GM12874 (cell line): ENCODE results near the gene TMEM53.

Experiments
- TF ChIP-seq, protein P1 (sequence below): IDR thresholded peaks from 2 replicates; pipeline ENCODE4 v1.5.1; 2011; ENCODE audit warnings: low read depth, mild to moderate bottlenecking, control low read depth, low read length, moderate library complexity; ENCODE audit not compliant: insufficient read depth

The TMEM53 gene

GRCh38 chr1:44624268-44624901 lies 49.9 kb downstream of the TMEM53 start:
- TF ChIP-seq, protein P1, sequence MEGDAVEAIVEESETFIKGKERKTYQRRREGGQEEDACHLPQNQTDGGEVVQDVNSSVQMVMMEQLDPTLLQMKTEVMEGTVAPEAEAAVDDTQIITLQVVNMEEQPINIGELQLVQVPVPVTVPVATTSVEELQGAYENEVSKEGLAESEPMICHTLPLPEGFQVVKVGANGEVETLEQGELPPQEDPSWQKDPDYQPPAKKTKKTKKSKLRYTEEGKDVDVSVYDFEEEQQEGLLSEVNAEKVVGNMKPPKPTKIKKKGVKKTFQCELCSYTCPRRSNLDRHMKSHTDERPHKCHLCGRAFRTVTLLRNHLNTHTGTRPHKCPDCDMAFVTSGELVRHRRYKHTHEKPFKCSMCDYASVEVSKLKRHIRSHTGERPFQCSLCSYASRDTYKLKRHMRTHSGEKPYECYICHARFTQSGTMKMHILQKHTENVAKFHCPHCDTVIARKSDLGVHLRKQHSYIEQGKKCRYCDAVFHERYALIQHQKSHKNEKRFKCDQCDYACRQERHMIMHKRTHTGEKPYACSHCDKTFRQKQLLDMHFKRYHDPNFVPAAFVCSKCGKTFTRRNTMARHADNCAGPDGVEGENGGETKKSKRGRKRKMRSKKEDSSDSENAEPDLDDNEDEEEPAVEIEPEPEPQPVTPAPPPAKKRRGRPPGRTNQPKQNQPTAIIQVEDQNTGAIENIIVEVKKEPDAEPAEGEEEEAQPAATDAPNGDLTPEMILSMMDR: no peak

GRCh38 chr1:44621841-44622286 lies 52.4 kb downstream of the TMEM53 start:
- TF ChIP-seq, protein P1: no peak

- TF ChIP-seq, protein P1: no peak
Observed at GRCh38 chr1:44620072-44620471, 54.2 kb downstream of the TMEM53 start.

GRCh38 chr1:44619261-44619900 lies 54.9 kb downstream of the TMEM53 start:
- TF ChIP-seq, protein P1: no peak

- TF ChIP-seq, protein P1: no peak
Observed at GRCh38 chr1:44617703-44618029, 56.6 kb downstream of the TMEM53 start.

DNA sequence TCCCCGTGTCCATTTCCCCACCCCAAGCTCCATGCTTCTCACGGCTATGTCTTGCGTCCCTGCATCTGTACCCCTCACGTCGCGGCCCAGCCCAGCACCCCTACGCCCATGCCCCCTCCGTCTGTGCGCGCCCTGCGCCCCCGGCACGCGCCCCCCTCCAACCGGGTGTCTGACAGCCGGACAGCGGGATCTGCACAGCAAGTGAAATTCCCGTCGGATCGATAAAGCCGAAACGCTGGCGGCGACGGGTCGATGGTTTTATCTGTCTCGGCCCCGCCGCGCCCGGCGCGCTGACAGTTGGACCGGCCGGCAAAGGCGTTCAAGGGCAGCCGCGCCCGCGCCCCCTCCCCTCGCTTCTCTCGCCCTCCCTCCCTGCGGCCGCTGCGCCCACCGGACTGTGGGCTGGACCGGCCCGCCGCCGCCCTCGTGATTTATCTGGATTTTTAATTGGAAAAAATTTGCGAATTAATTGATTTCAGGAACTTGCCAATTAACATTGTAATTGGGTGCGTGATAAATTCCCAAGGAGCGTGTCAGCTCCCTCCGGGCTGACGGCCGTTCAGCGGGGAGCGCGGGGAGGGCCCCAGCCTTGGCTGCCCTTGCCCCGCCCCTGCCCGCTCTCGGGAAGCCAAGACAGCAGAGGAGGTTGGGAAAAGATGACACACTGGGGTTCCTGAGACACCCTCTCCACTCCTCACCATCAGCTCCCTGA lies 57.1 kb downstream of the TMEM53 start:
- TF ChIP-seq, protein P1: no peak

GRCh38 chr1:44616284-44616990 lies 57.8 kb downstream of the TMEM53 start:
- TF ChIP-seq, protein P1: no peak
